Measurements from ENCODE around the gene STXBP6.

STXBP6 gene

GRCh38 chr14:24879661-24880386, 170.1 kb downstream of the STXBP6 start:
- DNase-seq = no peak

- DNase-seq = no peak
Measured at GRCh38 chr14:24876996-24877395, 173.0 kb downstream of the STXBP6 start.

GRCh38 chr14:24875991-24876878, 173.7 kb downstream of the STXBP6 start:
- DNase-seq = no peak

GRCh38 chr14:24875203-24875838, 174.6 kb downstream of the STXBP6 start:
- DNase-seq = no peak

GRCh38 chr14:24874514-24875202, 175.3 kb downstream of the STXBP6 start:
- DNase-seq = no peak

GRCh38 chr14:24873551-24873950, 176.4 kb downstream of the STXBP6 start:
- DNase-seq = no peak

- DNase-seq = no peak
Measured at GRCh38 chr14:24870949-24871701, 178.8 kb downstream of the STXBP6 start.

GRCh38 chr14:24868389-24868788, 181.6 kb downstream of the STXBP6 start:
- DNase-seq = no peak

GRCh38 chr14:24866067-24866639, 183.8 kb downstream of the STXBP6 start:
- no peak for DNase-seq

- no peak for DNase-seq
Measured at GRCh38 chr14:24863968-24864684, 185.8 kb downstream of the STXBP6 start.

- no peak for DNase-seq
Measured at GRCh38 chr14:24861083-24861630, 188.8 kb downstream of the STXBP6 start.

GRCh38 chr14:24859559-24859958, 190.4 kb downstream of the STXBP6 start:
- no peak for DNase-seq

GRCh38 chr14:24858684-24859083, 191.3 kb downstream of the STXBP6 start:
- no peak for DNase-seq

- DNase-seq = no peak
Measured at GRCh38 chr14:24858052-24858451, 191.9 kb downstream of the STXBP6 start.

- no peak for DNase-seq
Measured at GRCh38 chr14:24857277-24857676, 192.7 kb downstream of the STXBP6 start.

GRCh38 chr14:24853446-24853845, 196.5 kb downstream of the STXBP6 start:
- DNase-seq = no peak

GRCh38 chr14:24852312-24853060, 197.5 kb downstream of the STXBP6 start:
- DNase-seq = no peak

GRCh38 chr14:24851837-24852236, 198.1 kb downstream of the STXBP6 start:
- no peak for DNase-seq

- DNase-seq = no peak
Measured at GRCh38 chr14:24851406-24851805, 198.5 kb downstream of the STXBP6 start.

GRCh38 chr14:24850072-24850471, 199.9 kb downstream of the STXBP6 start:
- DNase-seq = no peak

Data from NCI-H187 treated with DMSO at 0.1 percent for 48 hours (cell line).